ENCODE data around the gene SETD1A.
A peak's percentile ranks its signal among the peaks of the same experiment; 100 is the strongest.

SETD1A gene

DNA sequence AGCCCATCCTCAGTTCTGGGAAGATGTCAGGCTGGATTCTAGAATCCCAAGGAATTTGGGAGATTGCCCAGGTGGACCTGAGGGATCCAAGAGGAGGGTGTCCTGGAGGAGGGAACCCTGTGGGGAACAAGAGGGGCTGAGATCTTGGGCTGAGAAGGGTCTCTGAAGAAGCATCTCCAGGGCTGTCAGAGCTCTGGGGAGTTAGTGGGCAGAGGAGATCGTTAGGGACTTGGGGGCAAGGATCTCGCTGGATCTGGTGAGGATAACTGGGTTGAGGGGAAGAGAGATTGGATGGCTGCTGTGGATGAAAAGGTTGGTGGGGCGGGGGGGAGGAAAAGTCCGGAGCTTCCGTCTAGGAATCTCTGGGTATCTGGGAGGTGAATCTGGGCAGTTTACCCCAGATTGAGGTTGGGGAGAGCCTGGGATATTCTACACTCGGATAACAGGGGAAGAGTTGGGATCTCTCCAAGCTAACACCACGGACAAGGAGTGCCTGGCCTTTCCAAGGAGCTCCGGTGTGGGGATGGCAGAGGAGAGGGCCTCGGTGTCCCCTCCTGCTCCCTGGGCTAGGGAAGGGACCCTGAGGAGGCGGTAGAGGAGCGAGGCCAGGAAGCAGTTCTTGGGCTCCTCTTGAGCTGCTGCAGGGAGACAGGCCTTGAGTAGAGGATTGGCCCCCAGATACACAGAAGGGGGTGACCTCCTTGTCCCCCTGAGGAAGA is 32.5 kb upstream of the SETD1A start:
- H3K27me3 ChIP-seq (ENCODE audit: low read depth, low read length), result no peaks in the 10 kb centered on the region
- H2AFZ ChIP-seq (ENCODE audit: low read depth, low read length), result no peak overlapping the region
- H3K27ac ChIP-seq (ENCODE audit: low read length), result no peak overlapping the region
- H3K79me2 ChIP-seq (ENCODE audit: low read length), result no peaks in the 10 kb centered on the region
- peak overlapping the region; percentile 93 for H3K4me2 ChIP-seq (ENCODE audit: low read length)
- H3K36me3 ChIP-seq (replicated peaks; ENCODE audit: low read depth, low read length), result no peaks in the 10 kb centered on the region
- H3K4me3 ChIP-seq (ENCODE audit: low read length), result peak overlapping the region; percentile 79
- H4K20me1 ChIP-seq (ENCODE audit: insufficient read depth, low read length), result no peaks in the 10 kb centered on the region
- no peak for TF ChIP-seq EZH2phosphoT487 (IDR thresholded peaks at IDR 0.05; ENCODE audit: low read depth)
- TF ChIP-seq, protein P1, sequence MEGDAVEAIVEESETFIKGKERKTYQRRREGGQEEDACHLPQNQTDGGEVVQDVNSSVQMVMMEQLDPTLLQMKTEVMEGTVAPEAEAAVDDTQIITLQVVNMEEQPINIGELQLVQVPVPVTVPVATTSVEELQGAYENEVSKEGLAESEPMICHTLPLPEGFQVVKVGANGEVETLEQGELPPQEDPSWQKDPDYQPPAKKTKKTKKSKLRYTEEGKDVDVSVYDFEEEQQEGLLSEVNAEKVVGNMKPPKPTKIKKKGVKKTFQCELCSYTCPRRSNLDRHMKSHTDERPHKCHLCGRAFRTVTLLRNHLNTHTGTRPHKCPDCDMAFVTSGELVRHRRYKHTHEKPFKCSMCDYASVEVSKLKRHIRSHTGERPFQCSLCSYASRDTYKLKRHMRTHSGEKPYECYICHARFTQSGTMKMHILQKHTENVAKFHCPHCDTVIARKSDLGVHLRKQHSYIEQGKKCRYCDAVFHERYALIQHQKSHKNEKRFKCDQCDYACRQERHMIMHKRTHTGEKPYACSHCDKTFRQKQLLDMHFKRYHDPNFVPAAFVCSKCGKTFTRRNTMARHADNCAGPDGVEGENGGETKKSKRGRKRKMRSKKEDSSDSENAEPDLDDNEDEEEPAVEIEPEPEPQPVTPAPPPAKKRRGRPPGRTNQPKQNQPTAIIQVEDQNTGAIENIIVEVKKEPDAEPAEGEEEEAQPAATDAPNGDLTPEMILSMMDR (IDR thresholded peaks at IDR 0.05; ENCODE audit: low read depth, low read length), result no peak
- H3K4me1 ChIP-seq (ENCODE audit: low read length), result peaks cover 7% of the 10 kb centered on the region
- H3K9ac ChIP-seq (ENCODE audit: low read length), result peak overlapping the region; percentile 79
- H3K9me3 ChIP-seq (ENCODE audit: insufficient read depth, low read length), result no peaks in the 10 kb centered on the region

DNA sequence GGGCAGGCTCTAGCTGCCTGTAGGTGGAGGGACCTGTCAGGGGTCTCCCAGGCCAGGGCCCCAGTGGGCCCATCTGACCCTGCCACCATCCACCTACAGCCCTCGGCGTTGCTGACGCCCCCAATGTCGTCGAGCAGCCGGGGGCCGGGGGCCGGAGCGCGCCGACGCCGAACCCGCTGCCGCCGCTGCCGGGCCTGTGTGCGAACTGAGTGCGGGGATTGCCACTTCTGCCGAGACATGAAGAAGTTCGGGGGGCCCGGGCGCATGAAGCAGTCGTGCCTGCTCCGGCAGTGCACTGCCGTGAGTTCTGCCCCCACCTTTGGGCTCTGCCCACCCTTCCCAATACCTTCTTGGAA is 31.9 kb upstream of the SETD1A start:
- Histone ChIP-seq H3K27me3 (ENCODE audit: low read depth, low read length) (no peaks in the 10 kb centered on the region), H3K9ac (ENCODE audit: low read length) (no peak overlapping the region), H4K20me1 (ENCODE audit: insufficient read depth, low read length) (no peaks in the 10 kb centered on the region), H3K4me2 (ENCODE audit: low read length) (no peak overlapping the region), H3K9me3 (ENCODE audit: insufficient read depth, low read length) (no peaks in the 10 kb centered on the region), H3K4me1 (ENCODE audit: low read length) (peaks cover 7% of the 10 kb centered on the region), H2AFZ (ENCODE audit: low read depth, low read length) (no peak overlapping the region), H3K4me3 (ENCODE audit: low read length) (no peak overlapping the region), H3K79me2 (ENCODE audit: low read length) (no peaks in the 10 kb centered on the region), H3K36me3 (replicated peaks; ENCODE audit: low read depth, low read length) (no peaks in the 10 kb centered on the region), H3K27ac (ENCODE audit: low read length) (no peak overlapping the region)
- TF ChIP-seq, protein P1 (IDR thresholded peaks at IDR 0.05; ENCODE audit: low read depth, low read length), result no peak
- TF ChIP-seq EZH2phosphoT487 (IDR thresholded peaks at IDR 0.05; ENCODE audit: low read depth), result no peak

DNA sequence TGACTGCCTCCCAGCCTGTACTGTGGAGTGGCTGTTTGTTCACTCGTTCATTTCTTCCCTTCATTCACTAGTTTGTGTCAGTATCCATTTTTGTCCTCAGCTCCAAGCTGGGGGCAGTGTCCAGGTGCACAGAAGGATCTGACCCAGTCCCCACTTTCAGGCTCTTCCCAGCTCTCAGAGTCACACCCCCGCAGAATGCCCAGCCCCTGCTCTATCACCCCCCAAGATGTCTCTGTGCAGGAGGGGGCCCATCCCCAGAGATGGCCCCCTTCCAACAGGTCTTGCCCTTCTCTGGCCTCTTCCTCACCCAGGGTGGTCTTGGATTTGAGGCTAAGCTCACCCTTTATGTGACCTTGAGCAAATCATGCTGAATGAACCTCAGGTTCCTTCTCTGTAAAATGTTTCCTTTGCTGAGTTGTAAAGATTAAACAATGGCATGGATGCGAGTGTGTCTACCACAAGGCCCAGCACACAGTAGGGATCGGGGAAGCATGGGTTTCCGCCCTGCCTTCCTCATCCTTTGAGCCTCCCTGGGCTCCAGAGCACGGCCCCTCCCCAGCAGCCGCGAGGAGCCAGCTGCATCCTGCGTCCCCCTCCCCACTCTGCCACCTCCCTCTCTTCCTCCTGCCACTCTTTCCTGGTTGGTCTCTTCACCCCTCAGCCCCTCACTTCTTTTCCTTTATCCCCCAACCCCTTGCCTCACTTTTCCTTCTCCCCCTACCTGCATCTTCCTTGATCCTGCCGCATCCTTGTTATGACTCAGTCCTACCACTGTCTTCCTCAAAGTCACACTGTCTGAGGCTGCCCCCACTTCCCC is 31.4 kb upstream of the SETD1A start:
- no peak overlapping the region for H3K9ac ChIP-seq (ENCODE audit: low read length)
- H4K20me1 ChIP-seq (ENCODE audit: insufficient read depth, low read length), result no peaks in the 10 kb centered on the region
- no peaks in the 10 kb centered on the region for H3K36me3 ChIP-seq (replicated peaks; ENCODE audit: low read depth, low read length)
- no peaks in the 10 kb centered on the region for H3K27me3 ChIP-seq (ENCODE audit: low read depth, low read length)
- H3K4me1 ChIP-seq (ENCODE audit: low read length), result peaks cover 7% of the 10 kb centered on the region
- no peak for TF ChIP-seq EZH2phosphoT487 (IDR thresholded peaks at IDR 0.05; ENCODE audit: low read depth)
- TF ChIP-seq, protein P1 (IDR thresholded peaks at IDR 0.05; ENCODE audit: low read depth, low read length), result no peak
- no peaks in the 10 kb centered on the region for H3K9me3 ChIP-seq (ENCODE audit: insufficient read depth, low read length)
- no peak overlapping the region for H3K4me2 ChIP-seq (ENCODE audit: low read length)
- H2AFZ ChIP-seq (ENCODE audit: low read depth, low read length), result no peak overlapping the region
- H3K4me3 ChIP-seq (ENCODE audit: low read length), result no peak overlapping the region
- no peak overlapping the region for H3K27ac ChIP-seq (ENCODE audit: low read length)
- no peaks in the 10 kb centered on the region for H3K79me2 ChIP-seq (ENCODE audit: low read length)
